ENCODE results near the gene SURF2. TPM values are rescaled to one million over a fixed set of nuclear protein-coding genes. Genes with fewer than 3 reads are reported as not detected.

SURF2 gene
- total RNA-seq, 1 experiment from 2014 or later = 27.8 TPM

- Histone ChIP-seq H3K27me3 (ENCODE audit: insufficient read depth, low read length) (no peaks in the 10 kb centered on the region), H2AFZ (ENCODE audit: low read depth, low read length, poor library complexity, severe bottlenecking) (no peak overlapping the region), H4K20me1 (ENCODE audit: insufficient read depth) (no peaks in the 10 kb centered on the region), H3K9ac (ENCODE audit: low read length) (no peak overlapping the region), H3K27ac (ENCODE audit: low read depth, low read length) (peak overlapping the region; percentile 26; the same call in 1 of the 2 replicates), H3K4me2 (ENCODE audit: low read length) (no peak overlapping the region), H3K4me1 (ENCODE audit: control insufficient read depth in 1 of 2, insufficient read depth in 2 of 2, low read length in 2 of 2) (peaks cover 7 to 9% of the 10 kb centered on the region in 2 experiments; a peak in 3 of 4 replicates), H3K4me3 (replicated peaks in 1 of 2; ENCODE audit: low read depth in 1 of 2, low read length in 2 of 2) (no peak overlapping the region), H3K36me3 (ENCODE audit: control insufficient read depth in 1 of 2, insufficient read depth in 2 of 2, low read length in 2 of 2) (peaks cover 28 to 42% of the 10 kb centered on the region in 2 experiments; a peak in 3 of 4 replicates), H3K9me3 (ENCODE audit: control insufficient read depth in 1 of 2, insufficient read depth in 1 of 2, low read depth in 1 of 2, low read length in 2 of 2) (no peaks in the 10 kb centered on the region), H3K9me2 (ENCODE audit: insufficient read depth) (no peaks in the 10 kb centered on the region), H3K79me2 (ENCODE audit: insufficient read depth, low read length) (peaks cover 46% of the 10 kb centered on the region)
- RAD21 ChIA-PET (ENCODE audit: low non-redundant PET in 1 of 2, low total read pairs in 2 of 2, uncharacterized antibody in 2 of 2, unreplicated experiment in 2 of 2) = no interaction called here
- DNase-seq (ENCODE audit: low read depth, low spot score) = no peak
- no peak for TF ChIP-seq TCF7L2 (IDR thresholded peaks at IDR 0.05; ENCODE audit: borderline replicate concordance, extremely low read depth, insufficient read depth, insufficient read length)
- no peak for TF ChIP-seq SRF (IDR thresholded peaks at IDR 0.05; ENCODE audit: low read depth)
- no peak for TF ChIP-seq FOSL1 (IDR thresholded peaks at IDR 0.05; ENCODE audit: low read depth)
- no peak for TF ChIP-seq EZH2 (IDR thresholded peaks at IDR 0.05)
- no peak for TF ChIP-seq ZBTB33 (IDR thresholded peaks at IDR 0.05; ENCODE audit: extremely low read depth, insufficient replicate concordance, low read length)
- no peak for TF ChIP-seq JUND (IDR thresholded peaks at IDR 0.05)
- no peak for TF ChIP-seq REST (IDR thresholded peaks at IDR 0.05; ENCODE audit: low read depth)
- no peak for TF ChIP-seq CTCF (IDR thresholded peaks at IDR 0.05 in 2 of 3, conservative IDR thresholded peaks at IDR 0.05 in 1 of 3; ENCODE audit: borderline replicate concordance in 1 of 3, insufficient read depth in 1 of 3, low read depth in 2 of 3, low read length in 2 of 3)
- CTCF ChIA-PET = interaction anchor here (1.1 kb wide), 1 partner anchor 99 kb away, joined by 3 read pairs; the partner anchor contains the start of gene CACFD1
- intact Hi-C loops (cut with micrococcal nuclease) = no loop called here
- BruUV-seq (replicated peaks) = no TSS peak
- no peak for ATAC-seq
- POLR2A ChIA-PET = no interaction called here
Observed at GRCh38 chr9:133360400-133361393, 4.3 kb downstream of the SURF2 start.
